Activated naive CD8-positive, alpha-beta T cell treated with anti-CD3 and anti-CD28 coated beads, Interleukin-2, amount 50 U/mL, for 16 hours (primary cell): ENCODE data around the gene SAMD5.
"Not testable (repeated sequence)": the region's sequence is repeated elsewhere in the genome, so short reads cannot be mapped to it uniquely, and the experiment has no call there.

Source experiments
- DNase-seq: peaks from one replicate; pipeline ENCODE4 v3.0.0-alpha.2; 2020; ENCODE audit warnings: low read depth, low spot score

SAMD5 gene

DNA sequence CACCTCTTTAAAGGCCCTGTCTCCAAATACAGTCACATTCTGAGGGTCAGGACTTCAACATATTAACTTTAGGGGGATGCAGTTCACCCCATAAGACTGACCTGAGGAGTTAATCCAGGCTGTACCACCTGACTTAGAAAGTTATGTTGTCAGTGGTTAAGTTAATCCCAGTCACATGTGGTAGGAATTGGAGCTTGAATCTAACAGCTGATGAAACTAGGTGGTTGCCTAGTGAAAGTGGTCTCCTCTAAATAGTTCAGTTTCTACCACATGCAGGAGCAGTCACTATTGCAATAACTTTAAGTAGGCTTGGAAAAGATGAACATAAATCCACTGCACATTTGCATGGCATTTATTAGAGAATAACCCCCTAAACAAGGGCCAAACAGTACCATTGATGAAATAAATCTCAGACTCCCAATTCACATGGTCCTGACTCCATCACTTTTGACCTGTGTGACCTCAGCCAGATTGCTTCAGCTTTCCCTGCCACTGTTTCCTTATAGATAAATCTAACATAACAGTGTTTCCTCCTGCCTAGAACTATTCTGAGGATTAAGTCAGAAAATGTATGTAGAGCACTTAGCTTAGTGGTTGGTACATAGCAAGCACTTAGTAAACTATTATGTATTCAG is 20.1 kb downstream of the SAMD5 start:
- DNase-seq = no peak

DNA sequence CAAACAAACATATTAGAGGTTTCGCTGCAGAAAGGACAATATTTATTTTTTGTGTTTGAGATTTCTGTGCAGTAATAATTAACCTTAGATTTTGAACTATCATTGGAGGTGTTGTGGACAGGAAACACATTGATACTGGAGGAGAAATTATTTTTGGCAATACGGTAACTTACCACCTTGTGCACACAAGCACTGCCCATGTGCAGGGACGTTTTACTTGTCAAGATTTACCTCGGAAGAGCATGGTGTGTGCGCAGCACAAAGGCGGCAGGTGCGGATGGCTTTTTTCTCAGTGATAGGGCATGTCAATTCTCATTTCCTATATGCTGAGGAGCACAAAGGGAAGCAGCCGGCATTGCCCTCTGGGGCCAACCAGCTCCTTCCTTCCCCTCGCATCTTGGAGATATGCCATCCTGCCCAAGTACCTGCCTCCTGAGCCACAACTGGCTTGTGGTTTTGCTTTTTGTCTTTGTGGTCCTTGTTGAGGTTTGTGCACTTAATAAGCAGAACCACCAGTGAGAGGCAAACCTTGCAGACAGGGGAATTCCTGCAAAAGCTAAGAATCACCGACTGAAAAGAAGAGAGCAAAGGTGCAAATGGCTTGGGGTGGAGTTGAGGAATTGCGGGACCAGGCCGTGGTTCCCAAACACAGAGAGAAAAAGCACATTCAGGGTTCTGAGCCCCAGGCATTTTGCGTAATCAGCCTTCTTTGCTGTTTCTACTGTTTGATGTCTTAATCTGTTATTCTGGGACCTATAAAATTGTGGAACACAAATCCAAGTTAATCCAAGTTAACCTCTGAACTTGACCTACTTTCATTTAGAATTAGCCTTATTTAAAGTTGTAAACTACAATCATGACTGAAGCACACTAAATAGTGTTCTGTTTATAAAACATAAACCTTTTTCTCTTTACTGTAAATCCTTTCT is 21.9 kb downstream of the SAMD5 start:
- no peak for DNase-seq

DNA sequence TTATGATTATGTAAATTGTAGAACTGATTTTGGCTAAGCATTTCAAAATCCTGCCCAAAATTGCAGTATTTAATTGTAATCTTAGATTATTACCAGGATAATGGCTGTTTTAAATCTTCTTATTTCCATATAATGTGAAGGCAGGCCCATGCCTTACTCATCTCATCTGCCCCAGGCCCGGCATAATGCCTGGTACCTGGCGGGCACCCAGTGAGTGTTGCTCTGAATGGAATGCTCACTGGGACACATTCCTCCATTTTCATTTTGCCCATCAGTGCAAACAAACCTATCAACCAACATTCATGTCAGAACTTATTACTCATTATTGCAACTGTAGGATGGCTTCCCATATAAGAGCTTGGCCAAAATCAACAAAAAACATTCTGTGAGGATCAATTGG is 22.8 kb downstream of the SAMD5 start:
- DNase-seq = no peak

- no peak for DNase-seq
These were observed 25.8 kb downstream of the SAMD5 start for GRCh38 chr6:147534116-147534860.

DNA sequence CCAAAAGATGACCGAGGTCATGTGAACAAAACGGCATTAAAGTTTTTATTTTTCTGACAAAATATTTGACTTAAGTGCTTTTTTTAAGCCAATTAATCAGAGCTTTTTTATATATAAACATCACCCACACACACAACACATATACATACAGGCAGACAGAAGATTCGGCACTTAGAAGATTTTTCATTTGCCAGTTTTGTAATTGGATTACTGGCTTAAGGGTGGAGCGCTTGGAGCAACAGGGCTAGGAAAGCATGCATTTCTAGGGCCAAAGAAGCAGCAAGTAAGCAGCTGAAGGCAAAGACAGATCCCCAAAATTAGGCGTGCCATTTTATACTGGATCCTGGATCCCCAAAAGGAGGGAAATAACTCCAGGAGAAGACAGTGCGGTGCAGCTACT is 30.3 kb downstream of the SAMD5 start:
- DNase-seq = no peak

DNA sequence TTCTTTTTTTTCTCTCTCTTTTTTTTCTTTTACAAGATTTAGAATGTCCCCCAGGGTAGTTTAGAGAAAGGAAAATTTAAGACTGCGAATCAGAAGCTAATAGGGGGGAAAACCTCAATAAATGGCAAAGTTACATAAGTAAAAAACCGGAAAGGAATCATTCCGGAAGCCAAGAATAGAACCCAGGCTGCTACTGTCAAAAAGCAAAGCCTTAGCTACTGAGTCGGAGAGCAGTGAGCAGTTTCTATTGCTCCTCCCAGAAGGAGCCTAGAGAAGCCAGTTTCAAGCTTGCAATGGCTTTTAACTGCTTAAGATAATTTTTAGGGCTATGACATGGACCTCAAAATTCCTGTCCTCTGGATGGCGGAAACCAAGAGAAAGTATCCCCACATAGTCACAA is 31.6 kb downstream of the SAMD5 start:
- no peak for DNase-seq

DNA sequence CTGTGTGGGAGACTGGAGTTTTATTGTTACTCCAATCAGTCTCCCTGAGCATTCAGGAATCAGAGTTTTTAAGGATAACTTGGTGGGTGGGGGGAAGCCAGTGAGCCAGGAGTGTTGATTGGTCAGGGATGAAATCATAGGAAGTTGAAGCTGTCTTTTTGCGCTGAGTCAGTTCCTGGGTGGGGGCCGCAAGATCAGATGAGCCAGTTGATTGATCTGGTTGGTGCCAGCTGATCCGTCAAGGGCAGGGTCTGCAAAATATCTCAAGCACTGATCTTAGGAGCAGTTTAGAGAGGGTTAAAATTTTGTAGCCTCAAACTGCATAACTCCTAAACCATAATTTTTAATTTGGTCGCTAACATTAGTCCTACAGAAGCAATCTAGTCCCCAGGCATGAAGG is 33.9 kb downstream of the SAMD5 start:
- not testable (repeated sequence) for DNase-seq

- DNase-seq = no peak
These were observed 35.9 kb downstream of the SAMD5 start for GRCh38 chr6:147544420-147544819.

- no peak for DNase-seq
These were observed 38.2 kb downstream of the SAMD5 start for GRCh38 chr6:147546501-147547368.

DNA sequence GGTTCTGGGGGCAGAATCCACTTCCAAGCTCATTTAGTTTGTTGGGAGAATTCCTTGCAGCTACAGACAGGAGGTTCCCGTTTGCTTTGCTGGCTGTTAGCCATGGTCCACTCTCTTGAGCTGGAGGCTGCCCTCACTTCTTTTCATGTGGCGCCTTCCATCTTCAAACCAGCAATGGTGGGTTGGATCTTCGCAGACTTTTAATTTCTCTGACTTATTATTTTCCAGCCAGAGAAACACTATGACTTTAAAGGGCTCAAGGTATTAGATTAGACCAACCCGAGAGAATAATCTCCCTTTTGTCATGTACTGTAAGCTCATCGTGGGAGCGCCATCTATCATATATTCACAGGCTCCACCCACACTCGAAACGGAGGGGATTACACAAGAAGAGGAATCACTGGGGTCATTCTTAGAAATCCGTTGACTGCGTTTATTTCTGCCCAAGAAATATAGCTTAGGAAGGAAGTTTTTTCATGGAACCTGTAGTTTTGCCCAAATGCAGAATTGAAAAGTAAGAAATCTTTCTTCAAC is 38.9 kb downstream of the SAMD5 start:
- no peak for DNase-seq

DNA sequence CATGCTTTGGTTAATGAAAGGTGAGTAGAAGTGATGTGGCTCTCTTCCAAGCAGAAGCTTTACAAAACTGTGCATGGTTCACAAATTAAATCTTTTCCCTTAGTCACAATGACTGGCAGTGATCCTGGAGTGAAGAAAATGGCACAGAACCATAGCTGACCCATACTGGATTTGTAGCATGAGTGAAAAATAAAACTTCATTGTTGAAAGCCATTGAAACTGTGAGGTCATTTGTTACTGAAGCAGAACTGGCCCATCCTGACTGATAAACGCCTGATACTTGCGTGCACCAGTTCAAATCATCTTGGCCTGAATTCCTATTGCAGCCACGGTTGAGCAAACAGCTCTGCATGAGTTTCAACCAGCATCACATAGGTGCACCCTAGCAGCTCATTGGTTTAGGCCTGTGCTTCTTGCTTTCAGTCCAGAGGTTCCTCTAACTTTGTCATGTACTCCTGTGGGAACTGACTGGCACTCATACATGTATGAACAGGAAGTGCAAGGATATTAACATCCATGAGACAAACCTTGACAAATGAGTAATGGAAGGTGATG is 40.5 kb downstream of the SAMD5 start:
- no peak for DNase-seq

DNA sequence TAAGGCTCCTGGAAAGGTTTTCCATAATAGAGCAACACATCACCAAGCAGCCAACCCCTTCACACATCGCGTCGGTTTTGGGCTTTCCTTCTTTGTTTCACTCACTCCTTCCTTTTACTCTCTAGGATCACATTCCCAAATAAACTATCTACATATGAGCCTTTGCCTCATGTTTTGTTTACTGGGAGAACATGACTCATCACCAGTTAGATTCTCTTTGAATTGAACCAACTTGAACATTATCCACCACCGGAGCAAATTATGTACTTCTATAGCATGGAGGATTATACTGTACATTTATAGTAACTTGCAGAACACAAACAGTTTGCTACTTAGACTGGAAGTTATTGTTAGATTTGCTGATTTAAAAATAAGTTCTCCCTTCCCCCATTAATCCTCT is 41.0 kb downstream of the SAMD5 start:
- DNase-seq = no peak

DNA sequence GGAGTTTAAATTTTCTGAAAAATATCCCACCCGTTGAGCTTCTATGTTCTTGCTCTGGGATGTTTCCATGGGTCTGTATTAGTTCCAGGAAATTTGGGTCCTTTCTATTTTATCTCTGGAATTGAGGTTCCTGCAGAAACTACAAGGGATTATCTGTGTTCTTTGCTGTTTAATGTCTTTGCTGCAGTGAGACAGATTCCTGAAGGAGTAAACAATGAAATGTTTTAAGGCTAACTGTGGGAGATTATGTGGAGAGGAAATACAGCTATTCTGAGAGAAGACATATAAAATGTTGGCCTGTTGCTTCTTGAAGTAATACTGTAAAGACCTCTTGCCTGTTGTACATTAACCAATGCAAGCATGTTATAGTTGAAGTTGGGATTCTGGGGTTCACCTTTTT is 43.5 kb downstream of the SAMD5 start:
- no peak for DNase-seq

DNA sequence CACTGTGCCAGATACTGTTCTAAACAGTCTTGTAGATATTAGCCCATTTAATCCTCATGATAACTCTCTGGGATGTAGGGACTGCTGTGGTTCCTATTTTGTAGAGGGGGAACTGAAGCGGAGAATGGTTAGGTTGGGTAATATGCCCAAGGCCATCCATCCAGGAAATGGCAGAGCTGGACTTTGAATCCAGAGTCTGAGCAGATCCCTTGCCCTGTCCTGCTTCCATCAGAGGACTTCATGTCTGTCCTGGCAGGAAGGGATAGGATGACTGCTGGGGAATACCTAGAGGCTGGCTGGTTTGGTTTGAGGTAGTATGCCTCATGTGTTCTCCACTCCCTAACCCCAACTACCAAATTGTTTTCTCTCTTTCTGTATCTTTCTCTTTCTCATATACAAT is 44.6 kb downstream of the SAMD5 start:
- no peak for DNase-seq

- DNase-seq = no peak
These were observed 45.8 kb downstream of the SAMD5 start for GRCh38 chr6:147554281-147554680.

DNA sequence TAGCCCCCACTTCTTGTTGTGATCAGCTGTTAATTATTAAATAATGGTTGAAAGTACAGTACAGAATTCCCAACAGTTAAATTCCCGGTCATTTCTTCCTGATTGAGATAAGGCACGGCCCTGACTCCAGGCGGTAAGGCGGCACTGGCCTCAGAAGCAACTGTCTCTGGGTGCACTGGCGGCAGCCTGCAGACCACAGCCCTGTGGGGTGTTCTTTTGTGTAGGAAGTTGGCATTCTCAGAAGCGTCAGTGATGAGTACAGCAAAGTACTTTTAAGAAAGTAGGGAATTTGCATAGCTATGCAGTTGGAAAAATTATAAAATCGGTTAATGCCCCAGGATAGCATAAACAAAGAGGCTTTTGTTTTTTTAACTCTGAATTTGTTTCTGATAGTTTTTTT is 50.5 kb downstream of the SAMD5 start:
- DNase-seq = no peak

- DNase-seq = no peak
These were observed 52.2 kb downstream of the SAMD5 start for GRCh38 chr6:147560670-147561069.

DNA sequence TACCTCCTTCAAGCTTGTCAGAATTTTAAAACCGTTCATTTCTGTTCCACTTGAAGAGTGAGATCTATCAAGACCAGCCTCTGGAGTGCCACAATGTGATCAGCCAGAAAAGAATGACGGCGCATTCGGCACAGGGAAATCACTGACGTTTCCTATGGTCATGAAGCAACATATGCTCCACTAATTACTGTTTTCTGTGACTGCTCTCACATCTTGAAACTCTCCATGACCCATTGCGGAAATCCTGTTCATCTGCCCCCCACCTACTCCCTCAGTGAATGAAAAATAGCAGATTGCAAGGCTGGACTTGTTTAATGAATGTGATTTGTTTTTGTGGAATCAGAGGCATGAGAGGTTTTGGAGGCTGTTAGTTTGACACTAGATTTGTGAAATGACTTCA is 53.2 kb downstream of the SAMD5 start:
- DNase-seq = no peak

DNA sequence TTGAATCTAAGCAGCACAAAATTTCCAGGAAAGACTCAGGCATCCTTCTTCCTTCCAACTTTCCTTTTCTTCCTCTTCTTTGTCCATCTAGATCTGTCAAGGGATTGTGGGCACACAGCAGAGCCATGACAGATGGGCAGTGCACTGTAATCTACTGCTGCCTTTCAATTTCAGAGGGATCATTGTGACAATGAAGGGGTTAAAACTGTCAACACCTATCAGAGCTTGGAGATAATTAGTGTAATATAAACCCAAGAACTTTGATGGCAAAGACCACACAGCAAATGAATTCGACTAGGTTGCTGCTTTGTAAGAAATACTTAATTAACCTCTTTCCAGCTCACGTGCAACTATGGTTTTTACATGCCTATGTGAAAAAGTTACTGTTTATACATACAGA is 55.0 kb downstream of the SAMD5 start:
- DNase-seq = no peak

DNA sequence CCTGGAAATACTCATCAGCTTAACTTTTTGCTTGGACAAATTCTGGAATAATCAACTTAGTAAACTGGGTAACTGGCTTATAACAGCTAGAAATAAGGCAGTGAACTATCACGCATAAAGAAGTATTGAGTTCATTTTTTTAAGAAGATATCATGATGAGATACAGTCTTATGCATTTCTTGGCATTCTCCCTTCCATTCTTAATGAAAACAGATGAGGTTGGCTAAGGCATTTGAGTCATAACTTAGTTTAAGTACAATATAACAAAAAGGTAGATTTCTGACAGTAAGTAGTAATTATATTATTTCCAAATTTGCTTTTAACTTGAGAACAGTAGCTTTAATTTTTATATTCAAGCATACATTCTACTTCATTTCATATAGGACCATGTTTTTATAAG is 56.1 kb downstream of the SAMD5 start:
- DNase-seq = no peak
